HFF-Myc (cell line): ENCODE measurements around the gene APCDD1.
"Not testable (repeated sequence)": the region's sequence is repeated elsewhere in the genome, so short reads cannot be mapped to it uniquely, and the experiment has no call there.

ENCODE experiments used
- DNase-seq: peaks from one replicate; pipeline ENCODE4 v3.0.0-alpha.2; 2011; ENCODE audit warnings: low read depth; ENCODE audit errors: extremely low read depth
- H3K4me3 ChIP-seq: replicated peaks from 2 replicates; pipeline ENCODE4 v1.5.1; 2011; ENCODE audit warnings: low read depth, mild to moderate bottlenecking, control low read depth, low read length
- CTCF ChIP-seq: IDR thresholded peaks from 2 replicates; pipeline ENCODE4 v1.5.1; 2012; ENCODE audit warnings: mild to moderate bottlenecking, low read depth, low read length, control low read depth; ENCODE audit errors: missing control alignments

APCDD1 gene

DNA sequence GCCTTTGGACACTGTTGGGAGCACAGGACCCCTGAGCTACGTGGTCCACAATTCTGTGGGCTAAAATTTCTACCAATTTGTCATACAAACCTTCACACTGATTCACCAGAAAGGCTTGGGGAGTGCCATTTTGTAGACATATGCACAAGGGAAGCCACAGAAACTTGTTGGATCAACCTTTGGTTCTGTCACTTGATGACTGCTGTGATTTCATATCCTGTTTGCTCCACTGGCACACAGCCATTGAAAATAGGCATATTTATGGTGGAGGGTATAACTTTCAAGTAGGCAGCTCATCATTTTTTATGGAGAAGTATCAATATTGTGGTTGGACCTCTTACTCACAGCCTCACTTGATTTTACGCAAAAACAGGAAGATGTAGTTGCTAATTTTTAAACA lies 81.8 kb downstream of the APCDD1 start:
- no peak overlapping the region for H3K4me3 ChIP-seq
- no peak for DNase-seq
- TF ChIP-seq CTCF: no peak

GRCh38 chr18:10537765-10538164 lies 83.3 kb downstream of the APCDD1 start:
- H3K4me3 ChIP-seq: no peak overlapping the region
- DNase-seq: no peak
- TF ChIP-seq CTCF: no peak

DNA sequence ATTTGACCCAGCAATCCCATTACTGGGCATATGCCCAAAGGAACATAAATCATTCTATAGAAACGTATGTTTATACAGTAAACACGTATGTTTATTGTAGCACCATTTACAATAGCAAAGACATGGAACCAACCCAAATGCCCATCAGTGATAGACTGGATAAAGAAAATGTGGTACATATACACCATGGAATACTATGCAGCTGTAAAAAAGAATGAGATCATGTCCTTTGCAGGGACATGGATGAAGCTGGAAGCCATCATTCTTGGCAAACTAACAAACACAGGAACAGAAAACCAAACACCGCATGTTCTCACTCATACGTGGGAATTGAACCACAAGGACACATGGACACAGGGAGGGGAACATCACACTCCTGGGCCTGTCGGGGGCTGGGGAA lies 84.7 kb downstream of the APCDD1 start:
- not testable (repeated sequence) for DNase-seq, H3K4me3 ChIP-seq
